H1 (cell line): ENCODE results near the gene ENPP7. TPM values are rescaled to one million over a fixed set of nuclear protein-coding genes. Genes with fewer than 3 reads are reported as not detected.

ENCODE experiments used
- EGR1 ChIP-seq: IDR thresholded peaks from 2 replicates; pipeline ENCODE4 v1.6.1; 2011; ENCODE audit warnings: low read depth, low read length, borderline replicate concordance
- KDM5A ChIP-seq: fragments of 200-600 bp; IDR thresholded peaks from 2 replicates; pipeline ENCODE4 v1.7.1; 2012; ENCODE audit warnings: mild to moderate bottlenecking, low read length, inconsistent platforms, mixed read lengths
- NANOG ChIP-seq: IDR thresholded peaks from 2 replicates; pipeline ENCODE4 v1.6.1; 2011; ENCODE audit warnings: low read length, low read depth, mild to moderate bottlenecking, inconsistent platforms; ENCODE audit not compliant: insufficient read depth, poor library complexity, severe bottlenecking
- ZNF274 ChIP-seq: IDR thresholded peaks from 2 replicates; pipeline ENCODE4 v1.7.0; 2012; ENCODE audit warnings: low read length, borderline replicate concordance; ENCODE audit errors: extremely low read depth
- polyA plus RNA-seq, 7 experiments: library from polyadenylated mRNA; depleted of rRNA in 3 of 7; stranded (reverse) in 5 of 7; unstranded in 2 of 7; fragments of >200 nt in 5 of 7; fragments of 200-250 nt in 2 of 7; gene quantifications; 1 replicate in 5 of 7; 2 replicates in 1 of 7; 4 replicates in 1 of 7; pipeline versions ENCODE4 v1.2.1 to v1.2.3, GENCODE V29; 2011 to 2013; ENCODE audit warnings: missing spikeins in 2 of 7, mixed read lengths in 2 of 7
- total RNA-seq: library from RNA; stranded (reverse); fragmentation: NEBNext Ultra II Directional; extraction: Animal tissue kit (Norgen Biotek cat#: 25700); gene quantifications from 2 replicates; pipeline ENCODE4 v1.2.1, GENCODE V29; 2021

ENPP7 gene
- total and polyA plus RNA-seq, 2 of the 8 experiments (the other 6 are each of a cell fraction or from before 2014, with no cell fraction given) = not detected

DNA sequence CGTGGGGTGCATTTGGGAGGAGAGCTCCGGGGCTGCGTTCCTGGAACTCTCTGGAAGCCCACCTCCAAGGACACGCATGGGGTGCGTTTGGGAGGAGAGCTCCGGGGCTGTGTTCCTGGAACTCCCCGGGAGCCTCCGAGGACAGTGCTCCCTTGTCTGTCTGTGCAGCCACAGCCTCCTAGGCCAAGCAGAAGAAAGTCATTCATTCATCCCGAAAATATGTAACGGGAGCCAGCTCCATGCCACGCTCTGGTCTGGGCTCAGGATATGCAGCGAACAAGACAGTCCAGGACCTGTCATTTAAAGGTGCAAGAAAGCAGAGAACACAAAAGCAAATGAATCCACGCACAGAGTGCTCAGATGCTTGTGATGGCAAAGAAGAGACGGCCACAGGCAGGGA, 7.9 kb downstream of the ENPP7 start (continued):
- no peak for TF ChIP-seq ZNF274
- no peak for TF ChIP-seq EGR1
- no peak for TF ChIP-seq KDM5A
- no peak for TF ChIP-seq NANOG
- TF ChIP-seq, all 59 proteins: peak for 0
